ENCODE results near the gene OGDH. TPM values are rescaled to one million over a fixed set of nuclear protein-coding genes. Genes with fewer than 3 reads are reported as not detected.

Gene OGDH
- total RNA-seq, 1 experiment from 2014 or later, result 28.5 TPM

DNA sequence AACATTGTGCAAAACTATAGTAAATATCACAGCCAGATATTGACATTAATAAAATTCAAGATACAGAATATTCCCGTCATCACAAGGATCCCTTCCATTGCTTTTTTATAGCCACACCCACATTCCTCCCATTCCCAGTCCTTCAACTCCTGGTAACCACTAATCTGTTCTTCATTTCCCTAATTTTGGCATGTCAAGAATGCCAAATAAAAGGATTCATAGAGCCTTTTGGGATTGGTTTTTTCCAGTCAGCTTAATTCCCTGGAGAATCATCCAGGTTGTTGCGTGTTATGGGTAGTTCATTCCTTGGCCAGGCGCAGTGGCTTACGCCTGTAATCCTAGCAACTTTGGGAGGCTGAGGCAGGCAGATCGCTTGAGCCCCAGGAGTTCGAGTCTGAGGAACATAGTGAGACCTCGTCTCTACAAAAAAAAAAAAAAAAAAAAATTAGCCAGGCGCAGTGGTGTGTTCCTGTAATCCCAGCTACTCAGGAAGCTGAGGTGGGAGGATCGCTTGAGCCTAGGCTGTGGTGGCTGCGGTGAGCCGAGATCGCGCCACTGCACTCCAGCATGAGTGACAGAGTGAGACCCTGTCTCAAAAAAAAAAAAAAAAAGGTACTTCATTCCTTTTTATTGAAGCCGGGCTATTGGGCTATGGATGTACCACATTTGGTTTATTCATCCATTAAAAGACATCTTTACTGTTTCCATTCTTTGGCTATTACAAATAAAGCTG is 2.7 kb downstream of the OGDH start:
- DNase-seq (ENCODE audit: low read depth, low spot score), result no peak

DNA sequence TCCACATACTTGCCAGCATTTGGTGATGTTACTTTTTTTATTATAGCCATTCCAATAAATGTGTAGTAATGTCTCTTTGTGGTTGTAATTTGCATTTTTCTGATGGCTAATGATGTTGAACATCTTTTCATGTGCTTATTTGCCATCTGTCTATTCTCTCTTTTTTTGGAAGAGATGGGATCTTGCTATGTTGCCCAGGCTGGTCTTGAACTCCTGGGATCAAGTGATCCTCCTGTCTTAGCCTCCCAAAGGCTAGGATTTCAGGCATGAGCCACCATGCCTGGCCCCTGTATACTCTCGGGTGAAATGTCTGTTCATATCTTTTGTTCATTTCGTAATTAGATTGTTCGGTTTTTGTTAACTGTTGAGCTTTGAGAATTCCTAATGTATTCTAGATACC is 3.4 kb downstream of the OGDH start:
- no peak for DNase-seq (ENCODE audit: low read depth, low spot score)
- in situ Hi-C loops (cut with HindIII; ENCODE audit: low pct_unique_long_range_greater_than_20kb, low sequenced_read_pairs), result no loop called here

More for the DNA sequence above, 2.7 kb downstream of the OGDH start:
- in situ Hi-C loops (cut with HindIII; ENCODE audit: low pct_unique_long_range_greater_than_20kb, low sequenced_read_pairs), result no loop called here

DNA sequence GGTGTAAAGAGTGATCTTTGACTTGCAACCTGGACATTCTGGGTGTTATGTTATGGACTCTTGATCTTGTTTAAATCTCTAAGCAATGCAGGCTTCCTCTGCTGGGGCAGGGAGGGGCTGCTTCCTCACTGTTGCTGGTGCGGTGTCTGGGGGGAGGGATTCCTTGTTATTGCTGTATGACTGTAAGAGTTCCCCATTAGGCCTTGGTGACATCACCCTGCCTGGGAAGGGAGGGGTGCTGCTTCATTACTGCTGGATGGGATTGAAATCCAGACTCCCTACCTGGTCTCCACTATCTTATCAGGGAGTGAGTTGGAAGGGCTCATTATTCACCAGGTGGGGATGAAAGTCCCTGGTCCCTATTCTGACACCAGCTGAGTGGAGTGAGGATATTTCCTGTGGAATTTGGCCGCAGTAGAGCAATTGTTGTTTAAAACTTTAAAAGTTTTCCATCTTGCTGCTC is 8.8 kb downstream of the OGDH start:
- DNase-seq (ENCODE audit: low read depth, low spot score), result no peak
- in situ Hi-C loops (cut with HindIII; ENCODE audit: low pct_unique_long_range_greater_than_20kb, low sequenced_read_pairs), result no loop called here

DNA sequence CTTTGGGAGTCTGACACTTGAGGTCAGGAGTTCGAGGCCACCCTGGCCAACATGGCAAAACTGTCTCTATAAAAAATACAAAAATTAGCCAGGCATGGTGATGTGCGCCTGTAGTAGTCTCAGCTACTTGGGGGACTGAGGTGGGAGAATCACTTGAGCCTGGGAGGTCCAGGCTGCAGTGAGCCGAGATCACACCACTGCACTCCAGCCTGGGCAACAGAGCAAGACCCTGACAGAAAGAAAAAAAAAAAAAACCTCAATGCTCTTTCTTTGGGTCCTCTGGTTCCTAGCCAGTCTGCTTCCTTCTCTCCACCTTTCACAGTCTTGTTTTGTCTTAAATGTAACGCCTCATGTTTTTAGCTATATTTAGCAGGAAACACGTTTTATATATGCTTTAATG is 9.4 kb downstream of the OGDH start:
- in situ Hi-C loops (cut with HindIII; ENCODE audit: low pct_unique_long_range_greater_than_20kb, low sequenced_read_pairs), result no loop called here
- no peak for DNase-seq (ENCODE audit: low read depth, low spot score)

DNA sequence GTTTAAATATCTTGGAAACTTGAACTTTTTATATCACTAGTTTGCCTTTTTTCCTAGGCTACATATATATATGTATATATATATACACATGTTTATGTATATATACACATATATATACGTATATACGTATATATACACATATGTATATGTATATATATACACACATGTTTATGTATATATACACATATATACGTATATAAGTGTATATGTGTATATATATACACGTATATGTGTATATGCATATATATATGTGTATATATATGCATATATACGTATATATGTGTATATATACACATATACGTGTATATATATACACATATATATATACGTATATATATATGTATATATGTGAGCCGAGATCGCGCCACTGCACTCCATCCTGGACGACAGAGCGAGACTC is 10.1 kb downstream of the OGDH start:
- in situ Hi-C loops (cut with HindIII; ENCODE audit: low pct_unique_long_range_greater_than_20kb, low sequenced_read_pairs), result no loop called here
- DNase-seq (ENCODE audit: low read depth, low spot score), result no peak

DNA sequence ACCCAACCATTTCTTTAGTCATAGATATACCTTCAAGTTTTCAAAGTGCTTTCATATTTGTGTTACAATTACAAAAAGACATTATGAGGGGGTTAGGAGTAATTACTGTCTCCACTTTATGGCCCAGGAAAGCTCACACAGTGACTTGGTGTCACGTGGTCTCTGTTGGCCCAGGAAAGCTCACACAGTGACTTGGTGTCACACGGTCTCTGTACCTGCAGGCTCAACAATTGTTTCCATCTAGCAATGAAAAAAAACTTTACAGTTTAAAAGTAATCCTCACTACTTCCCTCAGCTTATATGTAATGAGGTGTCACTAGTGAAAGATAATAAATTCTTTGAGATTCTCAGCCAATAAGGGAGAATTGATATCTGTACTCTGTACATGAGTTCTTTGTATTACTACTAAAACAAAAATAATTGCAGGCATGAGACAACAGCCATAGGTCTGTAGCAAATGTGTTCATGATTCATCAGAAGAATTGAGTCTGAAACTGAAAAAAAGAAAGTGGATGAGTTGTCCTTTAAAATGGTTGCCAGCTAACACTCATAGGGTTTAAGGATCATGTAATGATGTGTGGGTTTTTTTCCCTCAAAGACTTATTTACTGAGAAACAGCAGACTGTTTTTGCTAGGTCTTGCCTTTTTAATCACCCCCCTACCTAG is 10.9 kb downstream of the OGDH start:
- in situ Hi-C loops (cut with HindIII; ENCODE audit: low pct_unique_long_range_greater_than_20kb, low sequenced_read_pairs), result no loop called here
- no peak for DNase-seq (ENCODE audit: low read depth, low spot score)

DNA sequence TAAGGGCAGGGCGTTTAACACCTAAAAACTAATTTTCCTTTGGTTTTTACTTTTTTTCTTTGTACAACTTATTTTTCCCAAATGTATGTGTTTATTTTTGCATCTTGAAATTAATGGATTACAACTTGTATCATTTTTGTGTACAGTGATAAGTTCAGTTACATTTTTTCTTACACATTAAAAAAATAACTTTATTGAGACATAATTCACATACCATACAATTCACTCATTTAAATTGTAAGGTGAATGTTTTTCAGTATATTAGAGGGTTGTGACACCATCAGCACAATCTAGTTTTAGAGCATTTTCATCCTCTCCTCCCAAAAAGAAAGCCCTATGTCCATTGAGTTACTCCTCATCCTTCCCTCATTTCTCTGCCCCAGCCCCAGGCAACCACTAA is 11.6 kb downstream of the OGDH start:
- no peak for DNase-seq (ENCODE audit: low read depth, low spot score)
- in situ Hi-C loops (cut with HindIII; ENCODE audit: low pct_unique_long_range_greater_than_20kb, low sequenced_read_pairs), result no loop called here

DNA sequence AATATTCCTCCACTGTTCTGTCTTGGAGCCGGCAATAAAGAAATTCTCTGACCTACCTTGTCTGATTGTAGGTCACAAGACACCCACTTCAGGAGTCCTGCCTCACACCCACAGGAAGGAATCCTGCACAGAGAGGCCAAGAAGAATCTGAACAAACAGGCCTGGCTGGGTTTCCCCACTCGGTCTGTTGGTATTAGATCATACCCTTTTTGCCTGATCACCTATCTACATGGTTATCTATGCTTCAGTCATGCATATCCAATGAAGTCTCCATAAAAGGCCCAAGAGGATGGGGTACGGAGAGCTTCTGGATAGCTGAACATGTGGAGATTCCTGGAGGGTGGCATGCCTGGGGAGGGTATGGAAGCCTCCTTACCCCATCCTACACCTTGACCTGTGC is 12.3 kb downstream of the OGDH start:
- DNase-seq (ENCODE audit: low read depth, low spot score), result no peak
- in situ Hi-C loops (cut with HindIII; ENCODE audit: low pct_unique_long_range_greater_than_20kb, low sequenced_read_pairs), result no loop called here

DNA sequence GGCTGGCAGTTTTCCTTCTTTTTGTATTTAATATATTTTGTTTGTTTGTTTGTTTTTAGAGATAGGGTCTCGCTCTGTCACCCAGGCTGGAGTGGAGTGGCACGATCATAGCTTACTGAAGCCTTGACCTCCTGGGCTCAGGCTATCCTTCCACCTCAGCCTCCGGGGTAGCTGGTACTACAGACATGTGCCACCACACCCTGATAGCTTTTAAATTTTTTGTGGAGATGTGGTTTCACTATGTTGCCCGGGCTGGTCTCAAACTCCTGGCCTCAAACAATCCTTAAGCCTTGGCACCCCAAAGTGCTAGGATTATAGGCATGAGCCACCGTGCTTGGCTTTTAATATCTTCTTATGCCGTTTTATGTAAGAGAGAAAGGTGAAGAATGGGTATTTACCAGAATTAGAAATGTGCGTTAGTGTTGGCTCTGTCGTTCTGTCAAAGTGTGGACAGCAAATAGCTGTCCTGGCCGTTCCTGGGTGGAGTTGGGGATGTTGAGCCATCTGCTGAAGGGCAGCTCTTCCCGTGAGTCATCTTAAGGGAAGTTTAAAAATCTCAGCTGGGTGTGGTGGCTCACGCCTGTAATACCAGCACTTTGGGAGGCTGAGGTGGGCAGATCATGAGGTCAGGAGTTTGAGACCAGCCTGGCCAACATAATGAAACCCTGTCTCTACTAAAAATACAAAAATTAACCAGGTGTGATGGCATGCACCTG is 14.8 kb downstream of the OGDH start:
- DNase-seq (ENCODE audit: low read depth, low spot score), result no peak
- in situ Hi-C loops (cut with HindIII; ENCODE audit: low pct_unique_long_range_greater_than_20kb, low sequenced_read_pairs), result no loop called here

DNA sequence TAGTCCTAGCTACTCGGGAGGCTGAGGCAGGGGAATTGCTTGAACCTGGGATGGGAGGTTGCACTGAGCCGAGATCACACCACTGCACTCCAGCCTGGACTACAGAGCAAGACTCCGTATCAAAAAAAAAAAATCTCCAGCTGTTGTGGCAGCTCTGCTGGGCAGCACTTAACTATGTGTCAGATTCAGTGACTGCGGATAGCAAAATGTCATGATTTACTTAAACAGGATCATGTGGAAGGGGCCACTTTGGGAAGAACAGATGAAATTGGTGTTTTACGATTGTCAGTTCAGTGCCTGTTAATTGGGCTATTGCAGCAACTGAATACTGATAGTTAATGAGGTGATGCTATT is 15.3 kb downstream of the OGDH start:
- in situ Hi-C loops (cut with HindIII; ENCODE audit: low pct_unique_long_range_greater_than_20kb, low sequenced_read_pairs), result no loop called here
- DNase-seq (ENCODE audit: low read depth, low spot score), result no peak

DNA sequence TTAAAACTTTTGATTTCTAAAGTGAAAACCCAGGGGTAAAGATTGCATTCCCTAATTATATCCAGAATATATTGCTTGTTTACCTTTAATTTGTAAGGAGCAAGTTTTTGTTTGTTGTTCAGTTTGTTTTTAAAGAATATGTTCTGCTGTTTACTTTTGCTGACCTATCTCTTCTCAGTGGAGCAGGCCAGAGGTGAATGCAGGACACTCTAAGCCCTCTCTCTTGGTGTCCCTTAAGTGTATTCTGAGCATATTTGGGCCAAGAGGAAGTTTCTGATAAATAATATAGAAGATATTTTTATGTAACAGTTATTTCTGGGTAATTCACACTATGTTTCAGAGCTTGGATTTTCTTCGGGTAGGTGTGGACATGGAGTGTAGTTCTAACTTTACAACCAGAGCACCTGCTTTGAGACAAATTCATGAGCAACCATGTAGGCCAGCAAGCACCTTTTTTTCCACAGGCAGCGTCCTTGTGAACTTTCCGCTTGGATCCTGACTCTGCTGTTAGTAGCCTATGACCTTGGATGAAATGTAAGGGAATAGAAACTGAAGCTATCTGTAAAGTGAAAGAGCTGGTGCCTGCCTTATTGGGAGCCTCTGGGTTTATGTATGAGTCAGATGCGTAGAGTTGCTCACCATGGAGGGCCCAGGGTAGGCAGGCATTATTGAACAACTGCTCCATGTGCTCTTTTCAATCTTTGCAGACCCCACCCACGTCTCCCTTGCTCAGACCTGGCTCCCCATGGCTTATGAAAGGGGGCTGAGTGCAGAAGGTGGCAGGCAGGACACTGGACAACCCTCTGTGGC is 16.1 kb downstream of the OGDH start:
- DNase-seq (ENCODE audit: low read depth, low spot score), result no peak
- in situ Hi-C loops (cut with HindIII; ENCODE audit: low pct_unique_long_range_greater_than_20kb, low sequenced_read_pairs), result no loop called here

DNA sequence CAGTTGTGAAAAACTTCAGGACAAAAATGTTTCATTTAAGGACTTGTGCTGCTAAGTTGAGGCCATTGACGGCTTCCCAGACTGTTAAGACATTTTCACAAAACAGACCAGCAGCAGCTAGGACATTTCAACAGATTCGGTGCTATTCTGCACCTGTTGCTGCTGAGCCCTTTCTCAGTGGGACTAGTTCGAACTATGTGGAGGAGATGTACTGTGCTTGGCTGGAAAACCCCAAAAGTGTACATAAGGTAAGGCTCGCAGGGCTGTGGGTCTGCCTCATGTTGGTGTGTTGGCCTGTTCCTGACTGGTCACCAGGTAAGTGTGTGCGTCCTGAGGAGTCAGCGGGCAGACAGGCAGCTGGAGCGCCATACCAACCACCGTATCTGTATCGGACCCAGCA is 17.9 kb downstream of the OGDH start:
- in situ Hi-C loops (cut with HindIII; ENCODE audit: low pct_unique_long_range_greater_than_20kb, low sequenced_read_pairs), result no loop called here
- no peak for DNase-seq (ENCODE audit: low read depth, low spot score)

DNA sequence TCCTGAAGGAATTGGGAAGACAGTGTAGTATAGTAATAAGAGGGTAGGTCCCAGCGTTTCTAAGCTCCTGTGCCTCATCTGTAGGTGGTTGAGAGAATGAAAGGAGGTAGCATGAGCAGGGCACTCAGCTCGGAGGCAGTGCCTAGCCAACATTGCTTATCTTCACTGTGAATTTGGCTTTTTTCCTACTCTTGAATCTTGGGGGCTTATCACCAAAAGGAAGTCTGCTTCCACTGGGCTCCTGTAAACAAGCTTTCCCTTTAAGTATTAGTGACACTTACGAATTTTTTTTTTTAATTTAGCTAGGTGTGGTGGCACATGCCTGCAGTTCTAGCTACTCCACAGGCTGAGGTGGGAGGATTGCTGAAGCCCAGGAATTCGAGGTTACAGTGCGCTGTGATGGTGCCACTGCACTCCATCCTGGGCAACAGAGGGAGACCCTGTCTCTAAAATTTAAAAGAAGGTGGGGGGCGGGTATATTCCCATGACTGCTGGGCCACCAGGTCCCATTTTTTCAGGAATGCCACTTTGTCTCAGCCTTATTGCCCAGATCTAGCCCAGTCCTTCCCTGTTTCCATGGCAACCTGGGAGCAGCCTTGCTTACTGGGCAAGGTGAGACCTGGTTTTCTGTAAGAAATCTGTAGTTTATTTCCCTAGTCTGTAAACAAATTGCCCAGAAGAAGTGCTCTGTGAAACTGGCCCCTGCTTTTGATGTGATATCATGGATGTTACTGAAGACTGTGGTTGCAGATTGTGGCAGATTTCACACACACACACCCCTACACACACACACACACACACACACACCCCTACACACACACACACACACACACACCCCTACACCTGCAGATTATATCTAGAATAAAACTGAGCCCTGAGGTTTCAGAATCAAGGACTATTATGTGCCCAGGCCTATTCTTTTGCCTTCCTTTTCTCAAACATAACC is 19.4 kb downstream of the OGDH start:
- in situ Hi-C loops (cut with HindIII; ENCODE audit: low pct_unique_long_range_greater_than_20kb, low sequenced_read_pairs), result no loop called here

DNA sequence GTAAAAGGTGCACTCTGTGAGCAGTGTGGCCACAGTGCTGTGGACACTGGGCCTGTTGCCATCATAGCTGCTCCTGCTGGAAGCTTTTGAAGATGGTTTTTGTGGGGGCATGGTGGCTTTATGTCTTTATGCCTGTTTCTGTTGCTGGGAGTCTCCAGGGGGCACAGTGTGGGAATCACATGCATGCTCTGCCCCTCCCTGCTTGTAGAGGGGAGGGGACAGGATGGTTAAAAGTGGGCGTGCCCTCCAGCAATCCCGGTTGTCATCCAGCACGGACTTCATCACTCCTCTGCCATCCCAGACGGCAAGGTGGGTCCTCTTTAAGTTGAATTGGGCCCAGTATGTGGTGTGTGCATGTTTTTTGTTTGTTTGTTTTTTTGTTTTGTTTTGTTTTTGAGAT is 20.2 kb downstream of the OGDH start:
- in situ Hi-C loops (cut with HindIII; ENCODE audit: low pct_unique_long_range_greater_than_20kb, low sequenced_read_pairs), result no loop called here
- no peak for DNase-seq (ENCODE audit: low read depth, low spot score)

More for the DNA sequence above, 19.4 kb downstream of the OGDH start:
- no peak for DNase-seq (ENCODE audit: low read depth, low spot score)

DNA sequence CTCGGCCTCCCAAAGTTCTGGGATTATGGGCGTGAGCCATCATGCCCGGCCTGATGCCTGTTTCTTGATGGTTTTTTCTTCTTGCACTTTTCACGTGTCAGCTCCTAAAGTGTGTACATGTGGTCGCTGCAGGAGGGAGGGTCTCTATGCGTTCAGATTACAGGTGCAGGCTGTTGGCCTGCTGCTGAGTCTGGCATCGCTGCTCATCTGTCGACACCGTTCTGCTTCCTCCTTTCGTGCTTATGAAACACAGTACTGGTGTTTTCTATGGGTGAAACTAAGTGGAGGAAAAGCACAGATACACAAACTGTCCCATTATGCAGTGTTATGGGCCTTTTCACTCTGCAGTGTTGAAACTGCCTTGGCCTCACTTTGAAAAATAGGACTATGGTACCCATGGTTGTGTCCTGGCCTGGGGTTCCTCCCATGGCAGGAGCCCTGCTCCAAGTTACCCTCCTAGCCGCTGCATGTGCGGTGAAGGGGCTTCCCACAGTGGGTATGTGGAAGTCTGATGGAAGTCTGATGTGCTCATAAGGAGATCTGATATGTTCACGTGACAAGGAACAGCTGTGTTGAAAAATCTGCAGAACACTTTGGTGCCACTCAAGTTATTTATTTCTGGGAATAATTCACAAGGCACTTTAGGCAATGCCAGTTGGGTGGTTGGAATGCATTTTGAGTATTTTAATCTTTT is 23.5 kb downstream of the OGDH start:
- no peak for DNase-seq (ENCODE audit: low read depth, low spot score)
- in situ Hi-C loops (cut with HindIII; ENCODE audit: low pct_unique_long_range_greater_than_20kb, low sequenced_read_pairs), result no loop called here

DNA sequence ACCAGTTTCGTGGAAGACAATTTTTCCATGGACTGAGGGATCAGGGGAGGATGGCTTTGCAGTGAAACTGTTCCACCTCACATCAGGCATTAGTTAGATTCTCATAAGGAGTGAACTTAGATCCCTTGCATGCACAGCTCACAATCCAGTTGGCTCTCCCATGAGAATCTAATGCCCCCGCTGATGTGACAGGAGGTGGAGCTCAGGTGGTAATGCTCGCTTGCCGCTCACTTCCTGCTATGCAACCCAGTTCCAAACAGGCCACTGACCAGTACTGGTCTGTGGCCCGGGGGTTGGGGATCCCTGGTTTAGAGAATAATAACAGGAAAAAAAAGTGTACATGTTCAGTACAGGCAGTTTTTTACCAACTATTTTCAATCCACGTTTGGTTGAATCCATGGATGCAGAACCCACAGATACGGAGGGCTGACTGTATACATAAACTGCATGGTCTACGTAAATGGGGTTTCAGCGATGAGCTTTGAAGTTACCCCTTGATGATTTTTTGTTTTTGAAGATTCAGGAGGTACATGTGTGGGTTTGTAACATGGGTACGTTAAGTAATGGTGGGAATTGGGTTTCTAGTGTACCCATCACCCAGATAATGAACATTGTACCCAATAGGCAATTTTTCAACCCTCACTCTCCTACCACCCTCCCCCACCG is 24.5 kb downstream of the OGDH start:
- DNase-seq (ENCODE audit: low read depth, low spot score), result no peak
- in situ Hi-C loops (cut with HindIII; ENCODE audit: low pct_unique_long_range_greater_than_20kb, low sequenced_read_pairs), result no loop called here

Measured in SK-MEL-5 (cell line).